ENCODE data around the gene MYRIP. TPM values are rescaled to one million over a fixed set of nuclear protein-coding genes. Genes with fewer than 3 reads are reported as not detected.

Gene MYRIP
- total and polyA plus RNA-seq, 2 of the 4 experiments (the other 2 are of a cell fraction) = not detected

- Histone ChIP-seq H2BK120ac (ENCODE audit: low read depth, low read length) (no peak overlapping the region), H4K20me1 (ENCODE audit: insufficient read depth, low read length) (no peaks in the 10 kb centered on the region), H2BK15ac (ENCODE audit: low read depth, low read length) (no peak overlapping the region), H3K9me1 (ENCODE audit: insufficient read depth, low read length) (no peaks in the 10 kb centered on the region), H2BK20ac (ENCODE audit: low read depth, low read length) (no peak overlapping the region), H3K4ac (ENCODE audit: low read depth, low read length) (no peak overlapping the region), H4K8ac (ENCODE audit: low read depth in 2 of 2, low read length in 2 of 2) (no peak overlapping the region), H2AK5ac (ENCODE audit: low read depth, low read length) (no peak overlapping the region), H2AFZ (replicated peaks; ENCODE audit: low read length, poor library complexity) (no peak overlapping the region), H3K27ac (ENCODE audit: insufficient read depth, low read length) (no peak overlapping the region), H3K79me1 (ENCODE audit: low read depth in 1 of 2, low read length in 2 of 2) (no peaks in the 10 kb centered on the region), H4K5ac (ENCODE audit: low read depth, low read length) (no peak overlapping the region), H3K27me3 (ENCODE audit: control insufficient read depth, insufficient read depth, low read length) (peaks cover 12% of the 10 kb centered on the region; the same call in 1 of the 2 replicates), H3K23ac (ENCODE audit: low read depth, low read length) (no peak overlapping the region), H3K4me2 (ENCODE audit: low read depth, low read length) (no peak overlapping the region), H3K14ac (replicated peaks; ENCODE audit: low read depth, low read length) (no peak overlapping the region), H3K56ac (ENCODE audit: extremely low read depth, insufficient read depth, low read length) (no peak overlapping the region), H3K4me1 (ENCODE audit: control insufficient read depth, insufficient read depth, low read length) (no peaks in the 10 kb centered on the region), H4K91ac (ENCODE audit: insufficient read depth, low read depth, low read length) (no peak overlapping the region), H2BK5ac (ENCODE audit: low read depth, low read length, poor library complexity, severe bottlenecking) (no peak overlapping the region), H2AK9ac (replicated peaks; ENCODE audit: low read depth, low read length, poor library complexity) (no peak overlapping the region), H3K9ac (ENCODE audit: low read depth, low read length) (no peak overlapping the region), H3K18ac (ENCODE audit: low read depth, low read length) (no peak overlapping the region), H3K4me3 (ENCODE audit: insufficient read depth, low read depth, low read length) (no peak overlapping the region), H3K9me3 (ENCODE audit: control insufficient read depth, insufficient read depth, low read length) (peaks cover 4% of the 10 kb centered on the region), H3K36me3 (ENCODE audit: control insufficient read depth, insufficient read depth, low read length) (no peaks in the 10 kb centered on the region)
- CTCF ChIA-PET = no interaction called here
- DNase-seq (no peak), ATAC-seq (ENCODE audit: low read depth) (no peak)
- WGBS, 2 experiments (ENCODE audit: extremely low coverage in 2 of 2, insufficient read length in 1 of 2) = 3% methylated on average over 7 of the region's 26 CpGs; no CpG with 5 or more reads in 1 of the 2 experiments
- POLR2A ChIA-PET (ENCODE audit: unreplicated experiment) = no interaction called here
- no TSS peak for BruUV-seq (replicated peaks)
- no peak for TF ChIP-seq RAD21 (IDR thresholded peaks at IDR 0.05; ENCODE audit: low read length)
- no peak for TF ChIP-seq FOS (IDR thresholded peaks at IDR 0.05; ENCODE audit: low read depth, low read length)
- TF ChIP-seq SMC3 (IDR thresholded peaks at IDR 0.05; ENCODE audit: low read depth, low read length) = no peak
- TF ChIP-seq RCOR1 (IDR thresholded peaks at IDR 0.05; ENCODE audit: insufficient replicate concordance, low read length) = no peak
- no peak for TF ChIP-seq MXI1 (IDR thresholded peaks at IDR 0.05; ENCODE audit: borderline replicate concordance, low read depth, low read length)
- no peak for TF ChIP-seq MAZ (IDR thresholded peaks at IDR 0.05; ENCODE audit: borderline replicate concordance, low read depth, low read length)
- TF ChIP-seq POLR2A (IDR thresholded peaks at IDR 0.05; ENCODE audit: low read depth, low read length) = no peak
- no peak for TF ChIP-seq USF2 (IDR thresholded peaks at IDR 0.05; ENCODE audit: low read depth, low read length)
- no peak for TF ChIP-seq CTCF (conservative IDR thresholded peaks at IDR 0.05; ENCODE audit: low read depth, low read length)
- no peak for TF ChIP-seq BHLHE40 (IDR thresholded peaks at IDR 0.05; ENCODE audit: low read depth, low read length)
- no peak for TF ChIP-seq CHD1 (IDR thresholded peaks at IDR 0.05; ENCODE audit: low read depth, low read length)
- no peak for TF ChIP-seq RFX5 (IDR thresholded peaks at IDR 0.05; ENCODE audit: low read depth, low read length)
- TF ChIP-seq CEBPB (IDR thresholded peaks at IDR 0.05; ENCODE audit: low read depth, low read length) = no peak
- TF ChIP-seq NFE2L2 (IDR thresholded peaks at IDR 0.05; ENCODE audit: low read depth, low read length) = no peak
- TF ChIP-seq ELK1 (IDR thresholded peaks at IDR 0.05; ENCODE audit: borderline replicate concordance, low read depth, low read length) = no peak
- TF ChIP-seq MAFK (IDR thresholded peaks at IDR 0.05; ENCODE audit: low read depth, low read length) = no peak
- intact Hi-C loops (cut with micrococcal nuclease) = no loop called here
- dilution Hi-C loops (cut with HindIII; ENCODE audit: low sequenced_read_pairs, unreplicated experiment) = no loop called here
- in situ Hi-C loops (cut with MboI; ENCODE audit: low sequenced_read_pairs) = no loop called here
These were observed 785 bp upstream of the MYRIP start for GRCh38 chr3:39808467-39809180.
